Neural cell (in vitro differentiated cells): ENCODE measurements around the gene AHRR. TPM values are rescaled to one million over a fixed set of nuclear protein-coding genes. Genes with fewer than 3 reads are reported as not detected.

Source experiments
- H2AFZ ChIP-seq: fragments of 200-600, 300-800 bp; sonication (generic), shearing (Covaris generic); 2 replicates; pipeline ENCODE4 v1.6.0; 2014; ENCODE audit warnings: low read depth, mild to moderate bottlenecking, antibody characterized with exemption, low read length, moderate library complexity
- H3F3A ChIP-seq: fragments of 200-600 bp; shearing (Covaris generic); 2 replicates; pipeline ENCODE4 v1.6.1; 2016; ENCODE audit warnings: mild to moderate bottlenecking, moderate library complexity, mixed read lengths, antibody characterized with exemption, low read length; ENCODE audit not compliant: insufficient read depth, poor library complexity, severe bottlenecking
- H3K27ac ChIP-seq: fragments of 200-600, 300-800 bp; sonication (generic), shearing (Covaris generic); 2 replicates; pipeline ENCODE4 v1.5.1; 2014; ENCODE audit warnings: mild to moderate bottlenecking, low read length, moderate library complexity
- H3K27me3 ChIP-seq: fragments of 300-800, 200-600 bp; sonication (generic), shearing (Covaris generic); 2 replicates; pipeline ENCODE4 v1.6.0; 2014; ENCODE audit warnings: mild to moderate bottlenecking, low read depth, low read length, moderate library complexity; ENCODE audit not compliant: insufficient read depth
- H3K36me3 ChIP-seq: fragments of 300-800, 200-600 bp; sonication (generic), shearing (Covaris generic); 2 replicates; pipeline ENCODE4 v1.5.1; 2014; ENCODE audit warnings: mild to moderate bottlenecking, antibody characterized with exemption, low read length, moderate library complexity; ENCODE audit not compliant: insufficient read depth
- H3K4me2 ChIP-seq: fragments of 300-800, 200-600 bp; sonication (generic), shearing (Covaris generic); 2 replicates; pipeline ENCODE4 v1.6.0; 2014; ENCODE audit warnings: mild to moderate bottlenecking, low read length
- H3K4me3 ChIP-seq: fragments of 300-800, 200-600 bp; sonication (generic), shearing (Covaris generic); 2 replicates; pipeline ENCODE4 v1.5.1; 2014; ENCODE audit warnings: mild to moderate bottlenecking, low read length, moderate library complexity
- H3K79me2 ChIP-seq: fragments of 200-600 bp; shearing (Covaris generic); replicated peaks from 2 replicates; pipeline ENCODE4 v1.6.0; 2014; ENCODE audit warnings: mild to moderate bottlenecking, low read length, moderate library complexity; ENCODE audit not compliant: insufficient read depth
- H3K9ac ChIP-seq: fragments of 300-800, 200-600 bp; sonication (generic), shearing (Covaris generic); 2 replicates; pipeline ENCODE4 v1.6.1; 2016; ENCODE audit warnings: mild to moderate bottlenecking, low read length, mixed read lengths
- H3K9me2 ChIP-seq: fragments of 200-600 bp; shearing (Covaris generic); 2 replicates; pipeline ENCODE4 v1.6.1; 2016; ENCODE audit warnings: mild to moderate bottlenecking, low read length, mixed read lengths; ENCODE audit not compliant: insufficient read depth
- H3K9me3 ChIP-seq: fragments of 200-600, 300-800 bp; sonication (generic), shearing (Covaris generic); 2 replicates; pipeline ENCODE4 v1.6.1; 2016; ENCODE audit warnings: mild to moderate bottlenecking, mixed run types, low read length, moderate library complexity, mixed read lengths
- H4K20me1 ChIP-seq: fragments of 200-600 bp; shearing (Covaris generic); 2 replicates; pipeline ENCODE4 v1.6.1; 2016; ENCODE audit warnings: mild to moderate bottlenecking, mixed run types; ENCODE audit not compliant: insufficient read depth
- EP300 ChIP-seq: fragments of 450-650 bp; conservative IDR thresholded peaks from 2 replicates; pipeline ENCODE4 v1.6.1; 2014; ENCODE audit warnings: antibody characterized with exemption, mild to moderate bottlenecking, moderate library complexity; ENCODE audit not compliant: poor library complexity, severe bottlenecking
- EZH2 ChIP-seq: fragments of 200-600, 300-800 bp; shearing (Covaris generic), sonication (generic); IDR thresholded peaks from 2 replicates; pipeline ENCODE4 v1.6.1; 2014; ENCODE audit warnings: antibody characterized with exemption, low read length, borderline replicate concordance, mild to moderate bottlenecking; ENCODE audit not compliant: insufficient read depth, poor library complexity, severe bottlenecking
- MXI1 ChIP-seq: fragments of 450-650 bp; conservative IDR thresholded peaks from 2 replicates; pipeline ENCODE4 v1.6.1; 2014; ENCODE audit warnings: antibody characterized with exemption, mild to moderate bottlenecking; ENCODE audit not compliant: poor library complexity, severe bottlenecking
- POLR2AphosphoS5 ChIP-seq: IDR thresholded peaks from 2 replicates; pipeline ENCODE4 v1.6.1; 2012
- RAD21 ChIP-seq: fragments of 450-650 bp; conservative IDR thresholded peaks from 2 replicates; pipeline ENCODE4 v1.6.1; 2014; ENCODE audit warnings: antibody characterized with exemption, mild to moderate bottlenecking, moderate library complexity
- SMC3 ChIP-seq: fragments of 450-650 bp; conservative IDR thresholded peaks from 2 replicates; pipeline ENCODE4 v1.6.1; 2014; ENCODE audit warnings: antibody characterized with exemption, mild to moderate bottlenecking, moderate library complexity; ENCODE audit not compliant: poor library complexity
- TAF1 ChIP-seq: IDR thresholded peaks from 2 replicates; pipeline ENCODE4 v1.6.1; 2012; ENCODE audit warnings: low read depth
- polyA plus RNA-seq: library from polyadenylated mRNA; depleted of rRNA; stranded (reverse); fragments of >200 nt; gene quantifications from 2 replicates; pipeline ENCODE4 v1.2.3, GENCODE V29; 2014
- TF ChIP-seq, protein P1 (sequence below): IDR thresholded peaks from 2 replicates; pipeline ENCODE4 v1.6.1; 2012; ENCODE audit warnings: borderline replicate concordance
- TF ChIP-seq, protein P2 (sequence below): fragments of 450-650 bp; IDR thresholded peaks from 2 replicates; pipeline ENCODE4 v1.5.1; 2014; ENCODE audit warnings: antibody characterized with exemption, mild to moderate bottlenecking, moderate library complexity; ENCODE audit not compliant: poor library complexity, severe bottlenecking

AHRR gene
- polyA plus RNA-seq, 1 donor from 2014 or later: 0.26 TPM

DNA sequence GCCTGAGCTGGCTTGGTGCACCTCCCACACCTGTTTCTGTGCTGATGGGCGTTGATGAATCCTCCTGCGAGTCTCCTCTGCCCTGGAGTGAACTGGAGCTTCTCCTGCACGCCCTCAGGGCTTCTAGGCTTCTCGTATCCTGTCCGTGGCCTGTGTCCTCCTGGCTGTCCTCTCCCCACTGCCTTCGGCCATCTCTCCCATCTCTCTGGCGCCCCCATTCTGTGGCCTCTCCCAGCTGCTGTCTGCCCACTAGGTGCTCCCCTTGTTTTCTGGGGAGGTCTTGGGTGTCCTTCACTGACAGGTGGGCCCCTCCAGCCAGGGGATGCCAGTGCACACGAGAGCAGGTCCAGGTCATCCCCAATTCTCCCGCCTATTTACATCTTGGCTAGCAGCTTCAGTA is 28.8 kb downstream of the AHRR start:
- no peaks in the 10 kb centered on the region for H4K20me1 ChIP-seq
- no peaks in the 10 kb centered on the region for H3K36me3 ChIP-seq
- H3K9me3 ChIP-seq: no peaks in the 10 kb centered on the region
- H3K27me3 ChIP-seq: no peaks in the 10 kb centered on the region
- no peak overlapping the region for H3K27ac ChIP-seq
- H3F3A ChIP-seq: no peaks in the 10 kb centered on the region
- no peak overlapping the region for H3K4me2 ChIP-seq
- H3K4me3 ChIP-seq: no peak overlapping the region
- no peaks in the 10 kb centered on the region for H3K9me2 ChIP-seq
- no peaks in the 10 kb centered on the region for H3K79me2 ChIP-seq
- TF ChIP-seq MXI1 (no peak), SMC3 (no peak), TAF1 (no peak), POLR2AphosphoS5 (no peak), EZH2 (no peak), RAD21 (no peak), EP300 (no peak)
- TF ChIP-seq, protein P1, sequence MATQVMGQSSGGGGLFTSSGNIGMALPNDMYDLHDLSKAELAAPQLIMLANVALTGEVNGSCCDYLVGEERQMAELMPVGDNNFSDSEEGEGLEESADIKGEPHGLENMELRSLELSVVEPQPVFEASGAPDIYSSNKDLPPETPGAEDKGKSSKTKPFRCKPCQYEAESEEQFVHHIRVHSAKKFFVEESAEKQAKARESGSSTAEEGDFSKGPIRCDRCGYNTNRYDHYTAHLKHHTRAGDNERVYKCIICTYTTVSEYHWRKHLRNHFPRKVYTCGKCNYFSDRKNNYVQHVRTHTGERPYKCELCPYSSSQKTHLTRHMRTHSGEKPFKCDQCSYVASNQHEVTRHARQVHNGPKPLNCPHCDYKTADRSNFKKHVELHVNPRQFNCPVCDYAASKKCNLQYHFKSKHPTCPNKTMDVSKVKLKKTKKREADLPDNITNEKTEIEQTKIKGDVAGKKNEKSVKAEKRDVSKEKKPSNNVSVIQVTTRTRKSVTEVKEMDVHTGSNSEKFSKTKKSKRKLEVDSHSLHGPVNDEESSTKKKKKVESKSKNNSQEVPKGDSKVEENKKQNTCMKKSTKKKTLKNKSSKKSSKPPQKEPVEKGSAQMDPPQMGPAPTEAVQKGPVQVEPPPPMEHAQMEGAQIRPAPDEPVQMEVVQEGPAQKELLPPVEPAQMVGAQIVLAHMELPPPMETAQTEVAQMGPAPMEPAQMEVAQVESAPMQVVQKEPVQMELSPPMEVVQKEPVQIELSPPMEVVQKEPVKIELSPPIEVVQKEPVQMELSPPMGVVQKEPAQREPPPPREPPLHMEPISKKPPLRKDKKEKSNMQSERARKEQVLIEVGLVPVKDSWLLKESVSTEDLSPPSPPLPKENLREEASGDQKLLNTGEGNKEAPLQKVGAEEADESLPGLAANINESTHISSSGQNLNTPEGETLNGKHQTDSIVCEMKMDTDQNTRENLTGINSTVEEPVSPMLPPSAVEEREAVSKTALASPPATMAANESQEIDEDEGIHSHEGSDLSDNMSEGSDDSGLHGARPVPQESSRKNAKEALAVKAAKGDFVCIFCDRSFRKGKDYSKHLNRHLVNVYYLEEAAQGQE: no peak
- TF ChIP-seq, protein P2, sequence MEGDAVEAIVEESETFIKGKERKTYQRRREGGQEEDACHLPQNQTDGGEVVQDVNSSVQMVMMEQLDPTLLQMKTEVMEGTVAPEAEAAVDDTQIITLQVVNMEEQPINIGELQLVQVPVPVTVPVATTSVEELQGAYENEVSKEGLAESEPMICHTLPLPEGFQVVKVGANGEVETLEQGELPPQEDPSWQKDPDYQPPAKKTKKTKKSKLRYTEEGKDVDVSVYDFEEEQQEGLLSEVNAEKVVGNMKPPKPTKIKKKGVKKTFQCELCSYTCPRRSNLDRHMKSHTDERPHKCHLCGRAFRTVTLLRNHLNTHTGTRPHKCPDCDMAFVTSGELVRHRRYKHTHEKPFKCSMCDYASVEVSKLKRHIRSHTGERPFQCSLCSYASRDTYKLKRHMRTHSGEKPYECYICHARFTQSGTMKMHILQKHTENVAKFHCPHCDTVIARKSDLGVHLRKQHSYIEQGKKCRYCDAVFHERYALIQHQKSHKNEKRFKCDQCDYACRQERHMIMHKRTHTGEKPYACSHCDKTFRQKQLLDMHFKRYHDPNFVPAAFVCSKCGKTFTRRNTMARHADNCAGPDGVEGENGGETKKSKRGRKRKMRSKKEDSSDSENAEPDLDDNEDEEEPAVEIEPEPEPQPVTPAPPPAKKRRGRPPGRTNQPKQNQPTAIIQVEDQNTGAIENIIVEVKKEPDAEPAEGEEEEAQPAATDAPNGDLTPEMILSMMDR: no peak
- H3K9ac ChIP-seq: no peak overlapping the region
- H2AFZ ChIP-seq: no peak overlapping the region

DNA sequence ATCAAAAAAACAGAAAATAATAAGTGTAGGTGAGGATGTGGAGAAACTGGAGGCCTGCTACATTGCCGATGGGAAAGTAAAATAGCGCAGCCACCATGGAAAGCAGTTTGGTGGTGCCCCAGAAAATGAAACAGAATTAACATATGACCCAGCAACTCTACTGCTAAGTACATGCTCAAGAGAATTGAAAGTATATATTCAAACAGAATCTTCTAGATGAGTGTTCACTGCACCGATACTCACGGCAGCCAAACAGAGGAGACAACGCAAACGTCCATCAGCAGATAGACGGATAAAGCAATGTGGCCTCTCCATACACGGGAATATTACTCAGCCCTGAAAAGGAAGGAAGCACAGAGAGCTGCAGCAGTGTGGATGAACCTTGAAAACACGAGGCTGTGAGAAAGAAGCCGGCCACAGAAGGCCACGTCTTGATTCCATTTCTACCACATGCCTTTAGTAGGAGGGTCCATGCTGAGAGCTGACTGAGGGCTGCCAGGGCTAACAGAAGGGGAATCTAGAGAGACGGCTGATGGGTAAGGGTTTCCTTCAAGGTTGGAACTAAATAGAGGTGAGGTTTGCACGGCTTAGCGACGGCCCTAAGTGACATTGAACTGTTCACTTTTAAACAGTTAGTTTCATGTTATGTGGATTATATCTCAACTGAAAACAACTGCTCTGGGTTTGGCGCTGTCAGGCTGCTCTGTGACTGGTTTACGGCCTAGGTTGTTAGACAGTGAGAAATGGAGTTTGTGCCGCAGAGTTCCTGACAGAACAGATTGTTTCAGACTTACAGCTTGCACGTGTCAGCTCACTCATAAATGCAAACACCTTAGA is 29.8 kb downstream of the AHRR start:
- no peak overlapping the region for H2AFZ ChIP-seq
- no peak overlapping the region for H3K9ac ChIP-seq
- H3K4me3 ChIP-seq: no peak overlapping the region
- no peak overlapping the region for H3K27ac ChIP-seq
- no peaks in the 10 kb centered on the region for H4K20me1 ChIP-seq
- H3F3A ChIP-seq: no peaks in the 10 kb centered on the region
- TF ChIP-seq MXI1 (no peak), RAD21 (no peak), POLR2AphosphoS5 (no peak), EP300 (no peak), TAF1 (no peak), SMC3 (no peak), EZH2 (no peak)
- TF ChIP-seq, protein P1: no peak
- TF ChIP-seq, protein P2: no peak
- no peaks in the 10 kb centered on the region for H3K79me2 ChIP-seq
- H3K36me3 ChIP-seq: no peaks in the 10 kb centered on the region
- no peak overlapping the region for H3K4me2 ChIP-seq
- H3K27me3 ChIP-seq: no peaks in the 10 kb centered on the region
- H3K9me3 ChIP-seq: no peaks in the 10 kb centered on the region
- H3K9me2 ChIP-seq: no peaks in the 10 kb centered on the region
